ENCODE results near the gene MEG3.

The MEG3 gene

GRCh38 chr14:100828031-100828769 is 2.3 kb downstream of the MEG3 start:
- in situ Hi-C loops (cut with HindIII; ENCODE audit: low sequenced_read_pairs): no loop called here

DNA sequence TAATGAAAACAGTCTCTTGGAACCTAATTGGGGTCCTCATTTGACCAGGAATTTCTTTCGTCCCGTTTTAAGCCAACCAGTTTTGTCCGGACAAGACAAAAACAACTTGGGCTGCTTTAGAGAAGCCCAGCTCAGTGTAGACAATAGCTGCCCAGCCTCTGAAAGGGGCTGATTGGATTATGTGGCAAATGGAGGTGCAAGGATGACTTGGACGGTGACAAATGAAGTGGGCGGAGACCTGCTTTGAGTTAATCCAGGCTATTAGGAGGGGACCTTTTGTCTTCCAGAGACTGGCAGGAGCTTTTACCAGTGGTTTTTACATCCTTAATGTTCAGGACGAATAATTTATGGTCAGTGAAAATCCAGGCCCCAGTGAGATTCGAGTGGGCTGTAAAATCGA is 4.8 kb downstream of the MEG3 start:
- in situ Hi-C loops (cut with HindIII; ENCODE audit: low sequenced_read_pairs): loop anchor here (5.0 kb wide), 1 partner anchor 168 kb away; no protein-coding TSS in a partner anchor

- in situ Hi-C loops (cut with HindIII; ENCODE audit: low sequenced_read_pairs): loop anchor here (5.0 kb wide), 1 partner anchor 170 kb away; no protein-coding TSS in a partner anchor
These were observed 6.5 kb downstream of the MEG3 start for GRCh38 chr14:100832311-100832960.

- in situ Hi-C loops (cut with HindIII; ENCODE audit: low sequenced_read_pairs): loop anchor here (5.0 kb wide), 1 partner anchor 172 kb away; no protein-coding TSS in a partner anchor
These were observed 8.3 kb downstream of the MEG3 start for GRCh38 chr14:100834082-100834793.

DNA sequence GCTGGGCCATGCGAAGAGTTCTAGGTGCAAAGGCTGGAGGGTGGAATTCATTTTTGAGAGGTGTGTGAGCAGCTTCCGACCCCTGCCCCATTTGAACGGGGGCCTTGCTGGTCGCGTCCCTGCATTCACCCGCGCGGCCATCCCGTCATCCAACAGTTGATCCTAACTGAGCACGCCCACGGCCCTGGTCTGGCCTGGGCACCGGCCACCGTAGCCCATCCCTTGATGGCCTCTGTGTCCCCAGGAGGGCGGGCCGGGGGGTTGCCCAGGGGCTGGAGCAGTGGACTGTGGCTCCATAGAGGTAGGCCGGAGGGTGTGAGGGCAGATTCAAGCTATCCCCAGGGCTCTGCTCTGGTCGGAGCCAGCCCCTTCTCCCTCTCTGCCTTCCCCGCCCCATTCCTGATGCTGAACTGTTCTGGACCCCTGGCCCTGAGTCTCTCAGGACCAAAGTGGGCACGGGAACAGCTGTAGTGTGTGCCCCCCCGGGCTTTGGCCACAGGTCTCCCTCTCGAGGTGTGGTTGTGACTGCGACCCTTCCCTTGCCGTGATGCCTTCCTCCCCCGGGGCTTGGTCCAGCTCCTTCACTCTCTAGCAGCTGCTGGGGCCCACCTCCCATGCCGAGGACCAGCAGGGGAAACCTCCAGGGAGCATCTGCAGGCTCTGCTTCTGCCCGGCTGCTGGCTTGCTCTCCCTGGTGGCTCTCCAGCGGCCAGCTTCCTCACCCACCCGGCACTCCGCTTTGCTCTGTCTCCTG is 9.1 kb downstream of the MEG3 start:
- in situ Hi-C loops (cut with HindIII; ENCODE audit: low sequenced_read_pairs): loop anchor here (5.0 kb wide), 1 partner anchor 173 kb away; no protein-coding TSS in a partner anchor

DNA sequence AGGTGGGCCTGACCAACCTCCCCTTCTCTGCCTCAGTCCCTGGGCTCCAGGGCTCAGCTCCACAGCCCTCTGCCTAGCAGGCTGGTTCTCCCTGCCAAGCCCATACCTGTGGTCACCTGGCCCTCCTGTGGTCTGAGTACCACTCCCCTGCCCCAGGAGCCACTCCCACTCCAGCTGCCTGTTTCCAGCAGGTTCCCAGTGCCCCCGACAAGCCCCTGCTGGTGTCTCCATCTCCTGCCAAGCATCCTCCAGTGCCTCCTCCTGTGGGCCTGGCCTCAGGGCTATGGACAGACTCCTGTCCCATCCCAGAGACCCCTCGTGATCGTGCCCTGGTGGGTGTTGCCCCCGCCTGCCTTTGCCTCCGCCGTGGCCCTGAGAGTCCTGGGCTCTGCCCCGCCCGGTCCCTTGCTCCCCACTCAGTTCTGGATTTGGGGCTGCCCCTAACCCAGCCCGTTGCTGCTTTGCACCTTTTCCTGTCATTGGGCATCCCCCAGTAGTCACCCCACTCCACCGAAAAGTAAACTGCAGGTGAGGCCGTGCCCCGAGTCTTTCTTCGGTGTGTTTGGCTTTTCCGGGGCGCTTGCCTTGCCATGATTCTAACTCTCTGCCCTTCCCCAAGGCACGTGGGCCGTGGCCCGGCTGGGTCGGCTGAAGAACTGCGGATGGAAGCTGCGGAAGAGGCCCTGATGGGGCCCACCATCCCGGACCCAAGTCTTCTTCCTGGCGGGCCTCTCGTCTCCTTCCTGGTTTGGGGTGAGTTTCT is 9.8 kb downstream of the MEG3 start:
- in situ Hi-C loops (cut with HindIII; ENCODE audit: low sequenced_read_pairs): no loop called here

DNA sequence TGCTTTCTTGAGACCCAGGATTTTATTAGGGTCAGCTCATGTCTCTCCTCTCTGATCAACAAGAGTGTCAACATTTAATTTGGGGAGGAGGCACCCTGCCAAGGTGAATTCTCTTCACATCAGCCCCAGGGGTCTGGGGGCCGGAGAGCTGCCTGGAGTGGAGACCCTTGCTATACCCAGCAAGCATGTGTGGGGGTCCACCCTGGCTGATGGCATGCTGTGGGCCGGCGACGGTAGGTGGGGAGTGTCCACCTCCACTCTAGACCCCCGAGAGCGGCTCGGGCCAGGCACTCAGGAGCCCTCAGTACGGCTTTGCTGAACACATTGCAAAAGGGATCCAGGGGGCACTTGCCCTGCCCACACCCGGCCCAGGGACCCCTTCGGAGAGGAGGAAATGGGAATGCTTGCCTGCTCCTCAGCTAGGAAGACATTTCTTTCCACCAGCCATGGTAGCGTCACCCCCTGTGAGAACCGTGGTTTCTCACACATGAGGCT is 10.4 kb downstream of the MEG3 start:
- in situ Hi-C loops (cut with HindIII; ENCODE audit: low sequenced_read_pairs): no loop called here

DNA sequence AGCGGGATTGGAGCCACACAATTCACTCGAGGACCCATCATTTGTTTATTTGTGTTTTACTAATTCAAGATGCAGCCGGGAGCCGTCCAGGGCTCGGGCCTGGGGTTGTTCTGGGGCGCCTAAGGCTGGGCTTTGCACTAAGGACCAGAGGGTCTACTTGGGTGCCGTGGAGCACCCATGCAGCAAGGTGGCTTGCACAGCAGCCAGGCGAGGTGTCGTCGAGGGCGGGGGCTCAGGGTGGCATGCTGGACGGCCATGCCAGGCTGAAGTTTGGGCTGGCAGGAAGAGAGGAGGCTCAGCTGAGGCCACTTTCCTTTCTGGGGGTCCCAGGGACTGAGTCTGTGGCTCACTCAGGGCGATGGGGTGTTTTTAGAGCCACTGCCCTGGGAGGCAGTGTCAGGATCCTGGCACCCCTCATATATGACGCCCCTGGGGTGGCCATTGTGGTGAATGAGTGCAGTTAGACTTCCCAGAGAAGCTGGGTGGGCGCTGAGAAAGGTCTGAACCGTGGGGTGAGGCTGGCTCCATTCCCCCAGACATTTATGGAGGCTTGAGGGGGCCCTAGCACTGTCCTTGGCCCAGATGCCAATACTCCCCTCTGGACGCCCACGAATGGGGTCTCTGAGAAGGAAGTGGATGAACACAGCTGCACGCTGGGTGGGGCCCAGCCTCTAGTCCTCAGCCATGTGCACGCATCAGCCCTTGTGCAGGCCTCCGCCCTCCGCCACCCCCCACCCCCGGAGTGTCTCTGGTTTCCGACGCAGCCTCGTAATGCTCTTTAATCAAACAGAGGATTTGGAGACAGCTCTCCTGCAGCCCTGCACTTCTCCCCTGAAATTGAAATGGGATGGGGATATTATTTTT is 11.3 kb downstream of the MEG3 start:
- in situ Hi-C loops (cut with HindIII; ENCODE audit: low sequenced_read_pairs): no loop called here

- in situ Hi-C loops (cut with HindIII; ENCODE audit: low sequenced_read_pairs): no loop called here
These were observed 12.0 kb downstream of the MEG3 start for GRCh38 chr14:100837805-100838350.

- in situ Hi-C loops (cut with HindIII; ENCODE audit: low sequenced_read_pairs): no loop called here
These were observed 12.8 kb downstream of the MEG3 start for GRCh38 chr14:100838493-100839314.

GRCh38 chr14:100839315-100839585 is 13.3 kb downstream of the MEG3 start:
- in situ Hi-C loops (cut with HindIII; ENCODE audit: low sequenced_read_pairs): no loop called here

GRCh38 chr14:100839681-100840111 is 13.8 kb downstream of the MEG3 start:
- in situ Hi-C loops (cut with HindIII; ENCODE audit: low sequenced_read_pairs): no loop called here

GRCh38 chr14:100840286-100841065 is 14.6 kb downstream of the MEG3 start:
- in situ Hi-C loops (cut with HindIII; ENCODE audit: low sequenced_read_pairs): no loop called here

DNA sequence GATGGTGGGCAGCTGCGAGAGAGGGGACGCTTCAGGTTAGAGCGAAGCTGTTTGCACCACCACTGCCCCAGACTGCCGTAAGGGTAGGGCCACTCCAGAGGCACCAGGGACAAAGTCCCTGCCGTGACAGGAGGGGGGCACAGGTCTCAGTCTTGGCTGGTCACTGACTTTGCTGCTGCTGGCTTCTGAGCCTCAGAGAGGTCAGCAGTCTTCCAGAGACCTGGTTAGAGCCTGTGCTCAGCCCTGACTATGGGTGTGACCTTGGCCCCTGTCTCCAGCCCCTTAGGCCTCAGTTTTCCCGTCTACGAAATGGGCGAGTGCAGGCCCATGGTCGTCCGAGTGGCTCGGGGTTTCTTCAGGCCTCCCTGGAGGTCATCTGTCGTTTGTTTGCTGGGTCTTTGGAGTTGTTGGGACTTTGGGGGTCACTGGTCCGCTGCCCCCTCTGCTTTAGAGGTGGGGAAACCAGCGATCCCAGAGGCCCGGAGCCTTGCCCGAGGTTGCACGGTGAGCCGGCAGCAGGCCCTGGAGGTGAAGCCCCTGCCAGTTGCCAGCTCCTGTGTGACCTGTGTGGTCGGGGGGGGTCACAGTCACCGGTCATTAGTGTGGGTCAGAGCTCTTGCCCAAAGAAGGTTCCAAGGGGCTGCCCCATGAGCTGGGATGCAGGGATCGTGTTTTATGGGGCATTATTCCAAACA is 15.3 kb downstream of the MEG3 start:
- in situ Hi-C loops (cut with HindIII; ENCODE audit: low sequenced_read_pairs): no loop called here

GRCh38 chr14:100841761-100842403 is 16.0 kb downstream of the MEG3 start:
- in situ Hi-C loops (cut with HindIII; ENCODE audit: low sequenced_read_pairs): no loop called here

GRCh38 chr14:100842799-100843198 is 16.9 kb downstream of the MEG3 start:
- in situ Hi-C loops (cut with HindIII; ENCODE audit: low sequenced_read_pairs): no loop called here

All from endothelial cell of hepatic sinusoid (primary cell).